ENCODE measurements around the gene RIPOR3.

DNA sequence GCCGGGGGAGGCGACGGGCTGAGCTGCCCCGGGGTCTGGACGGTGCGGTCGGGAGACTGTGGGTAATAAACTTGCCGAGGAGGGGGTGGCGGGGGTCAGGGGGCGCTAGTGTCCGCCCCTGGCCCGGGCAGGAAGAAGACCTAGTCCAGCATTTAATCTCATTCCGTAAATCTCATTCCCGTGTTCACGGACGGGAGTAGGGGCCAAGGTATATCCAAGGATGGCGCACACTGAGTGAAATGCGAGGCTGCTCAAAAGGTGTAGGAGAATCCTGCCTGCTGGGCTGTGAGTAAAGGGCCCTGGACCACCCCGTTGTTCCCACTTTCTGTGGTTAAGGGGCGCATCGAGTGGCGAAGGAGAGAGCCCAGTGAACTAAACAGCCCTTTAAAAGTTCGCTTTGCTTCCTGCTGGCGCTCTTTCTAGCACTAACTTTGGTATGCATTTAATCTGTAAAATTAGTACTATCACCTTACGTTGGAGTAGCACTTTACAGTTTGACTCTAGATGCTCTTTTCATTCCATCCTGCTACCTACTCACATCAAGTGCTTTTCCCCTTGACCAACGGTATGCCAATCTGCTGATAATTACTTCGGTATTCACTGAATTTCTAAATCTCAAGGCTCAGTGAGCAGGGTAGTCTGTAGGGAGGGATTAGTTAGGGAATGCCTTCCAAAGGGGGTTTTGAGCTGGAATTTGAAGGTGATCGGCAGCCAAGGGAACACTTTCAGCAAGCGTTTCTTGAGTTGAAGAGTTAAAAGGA, 40.8 kb upstream of the RIPOR3 start:
- TF ChIP-seq EZH2 (IDR thresholded peaks at IDR 0.05; ENCODE audit: low read length), result no peak
- TF ChIP-seq, protein P1, sequence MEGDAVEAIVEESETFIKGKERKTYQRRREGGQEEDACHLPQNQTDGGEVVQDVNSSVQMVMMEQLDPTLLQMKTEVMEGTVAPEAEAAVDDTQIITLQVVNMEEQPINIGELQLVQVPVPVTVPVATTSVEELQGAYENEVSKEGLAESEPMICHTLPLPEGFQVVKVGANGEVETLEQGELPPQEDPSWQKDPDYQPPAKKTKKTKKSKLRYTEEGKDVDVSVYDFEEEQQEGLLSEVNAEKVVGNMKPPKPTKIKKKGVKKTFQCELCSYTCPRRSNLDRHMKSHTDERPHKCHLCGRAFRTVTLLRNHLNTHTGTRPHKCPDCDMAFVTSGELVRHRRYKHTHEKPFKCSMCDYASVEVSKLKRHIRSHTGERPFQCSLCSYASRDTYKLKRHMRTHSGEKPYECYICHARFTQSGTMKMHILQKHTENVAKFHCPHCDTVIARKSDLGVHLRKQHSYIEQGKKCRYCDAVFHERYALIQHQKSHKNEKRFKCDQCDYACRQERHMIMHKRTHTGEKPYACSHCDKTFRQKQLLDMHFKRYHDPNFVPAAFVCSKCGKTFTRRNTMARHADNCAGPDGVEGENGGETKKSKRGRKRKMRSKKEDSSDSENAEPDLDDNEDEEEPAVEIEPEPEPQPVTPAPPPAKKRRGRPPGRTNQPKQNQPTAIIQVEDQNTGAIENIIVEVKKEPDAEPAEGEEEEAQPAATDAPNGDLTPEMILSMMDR (optimal IDR thresholded peaks at IDR 0.05 in 1 of 3, IDR thresholded peaks at IDR 0.05 in 1 of 3, conservative IDR thresholded peaks at IDR 0.05 in 1 of 3; ENCODE audit: extremely low read depth in 1 of 3, insufficient read depth in 2 of 3, low read length in 3 of 3), result peak in 1 of 3 experiments; percentile 3
